ENCODE results near the gene EXD3.
A peak's percentile ranks its signal among the peaks of the same experiment; 100 is the strongest.

EXD3 gene

GRCh38 chr9:137446851-137447471 is 24.0 kb upstream of the EXD3 start:
- no peak for DNase-seq

- DNase-seq = peak; percentile 44
Measured at GRCh38 chr9:137445930-137446431, 23.0 kb upstream of the EXD3 start.

GRCh38 chr9:137445275-137445807 is 22.4 kb upstream of the EXD3 start:
- DNase-seq = peak; percentile 68

- no peak for DNase-seq
Measured at GRCh38 chr9:137444106-137444790, 21.3 kb upstream of the EXD3 start.

GRCh38 chr9:137441935-137442321 is 19.0 kb upstream of the EXD3 start:
- no peak for DNase-seq

GRCh38 chr9:137441289-137441934 is 18.4 kb upstream of the EXD3 start, which contains the start of gene ENTPD8:
TSS of gene ENTPD8 (minus strand) at chr9:137441357. CDS start at chr9:137438285, 3,072 bp downstream.
- DNase-seq = peak; percentile 94

GRCh38 chr9:137439158-137439714 is 16.3 kb upstream of the EXD3 start:
- no peak for DNase-seq

- no peak for DNase-seq
Measured at GRCh38 chr9:137438591-137439157, 15.7 kb upstream of the EXD3 start.

GRCh38 chr9:137437691-137438590 is 15.0 kb upstream of the EXD3 start:
- no peak for DNase-seq

GRCh38 chr9:137436761-137437600 is 14.0 kb upstream of the EXD3 start:
- DNase-seq = no peak

- no peak for DNase-seq
Measured at GRCh38 chr9:137435980-137436760, 13.2 kb upstream of the EXD3 start.

- no peak for DNase-seq
Measured at GRCh38 chr9:137435381-137435891, 12.5 kb upstream of the EXD3 start.

- DNase-seq = no peak
Measured at GRCh38 chr9:137434498-137435380, 11.8 kb upstream of the EXD3 start.

- no peak for DNase-seq
Measured at GRCh38 chr9:137433916-137434431, 11.0 kb upstream of the EXD3 start.

- peak; percentile 15 for DNase-seq
Measured at GRCh38 chr9:137433349-137433915, 10.5 kb upstream of the EXD3 start.

GRCh38 chr9:137432687-137433348 is 9.9 kb upstream of the EXD3 start:
- no peak for DNase-seq

GRCh38 chr9:137431416-137431931 is 8.5 kb upstream of the EXD3 start:
- DNase-seq = no peak
